C4-2B (cell line): ENCODE results near the gene HOXA10.

Experiments used
- H3K27ac ChIP-seq: fragments of 450-650 bp; 2 replicates; pipeline ENCODE4 v1.5.1; 2017
- CTCF ChIP-seq: fragments of 450-650 bp; conservative IDR thresholded peaks from 2 replicates; pipeline ENCODE4 v1.5.1; 2017; ENCODE audit warnings: mild to moderate bottlenecking
- ZFX ChIP-seq: fragments of 450-650 bp; IDR thresholded peaks from 2 replicates; pipeline ENCODE4 v1.6.1; 2017

HOXA10 gene

DNA sequence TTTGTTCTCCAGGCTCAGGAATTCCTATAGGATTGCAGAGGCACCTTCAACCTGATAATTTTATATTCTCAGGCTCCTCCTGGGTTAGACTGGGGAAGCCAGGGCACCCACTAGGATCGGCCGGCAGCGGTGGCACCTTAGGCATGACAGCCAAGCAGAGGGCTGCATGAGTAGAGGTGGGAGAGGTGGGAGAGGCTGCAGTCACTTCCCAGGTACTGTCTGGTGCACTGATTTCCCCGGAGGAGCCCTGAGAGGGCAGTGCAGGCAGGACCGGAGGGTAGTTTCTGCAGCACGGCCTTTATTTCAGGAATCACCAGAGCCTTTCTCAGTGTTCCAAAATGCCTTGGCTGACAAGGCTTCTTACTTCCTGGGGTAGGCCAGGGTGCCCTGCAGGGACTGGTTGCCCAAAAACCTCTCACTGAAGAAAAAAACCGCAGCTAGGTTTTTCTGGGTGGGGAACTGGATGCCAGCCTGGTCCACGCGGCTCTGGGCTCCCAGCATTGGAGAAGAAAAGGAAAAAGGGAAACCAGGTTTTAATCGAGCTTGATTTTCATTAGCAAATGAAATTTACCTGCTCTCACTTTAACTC is 29.3 kb upstream of the HOXA10 start:
- TF ChIP-seq CTCF (no peak), ZFX (no peak)
- H3K27ac ChIP-seq, result no peak overlapping the region

- H3K27ac ChIP-seq, result no peak overlapping the region
- TF ChIP-seq ZFX (no peak), CTCF (no peak)
Observed at GRCh38 chr7:27202862-27203134, 28.7 kb upstream of the HOXA10 start.

DNA sequence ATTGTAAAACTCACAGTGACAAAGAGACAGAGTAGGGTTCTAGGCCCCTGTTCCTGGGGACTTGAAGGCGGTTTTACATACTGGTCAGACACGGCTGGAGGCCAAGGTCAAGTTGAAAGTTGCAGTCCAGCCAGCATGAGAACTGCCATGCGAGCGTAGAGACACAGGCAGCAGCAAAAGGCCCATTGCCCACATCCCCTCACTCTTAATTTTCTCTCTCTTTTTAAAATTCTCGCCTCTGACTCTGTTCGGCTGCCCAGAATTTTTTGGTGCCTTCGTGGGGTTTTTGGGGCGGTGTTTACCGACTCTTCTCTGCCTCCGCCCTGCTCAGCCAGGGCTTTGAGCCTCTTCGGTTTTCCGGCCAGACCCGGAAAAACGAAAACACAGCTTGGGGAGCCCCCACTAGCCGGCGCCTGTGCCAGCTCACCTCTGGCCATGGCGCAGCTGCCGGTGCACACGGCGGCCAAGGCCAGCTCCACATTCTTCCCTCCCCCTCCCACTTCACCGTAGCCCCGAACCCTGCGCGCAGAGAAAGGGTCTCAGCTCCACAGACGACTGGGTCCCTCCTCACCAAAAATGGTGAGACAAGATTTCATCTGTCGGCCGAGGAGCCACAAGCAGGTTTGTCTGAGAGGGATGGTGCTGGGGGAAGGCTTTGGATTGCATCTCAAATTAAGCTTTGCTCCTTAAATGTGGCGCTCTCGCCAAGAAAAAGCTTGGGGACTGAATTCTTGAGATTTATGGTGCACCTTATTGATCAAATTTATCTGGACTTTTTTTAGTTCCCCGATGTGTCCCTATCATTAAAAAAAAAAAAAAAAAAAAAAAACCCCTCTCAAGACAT is 28.1 kb upstream of the HOXA10 start:
- no peak overlapping the region for H3K27ac ChIP-seq
- no peak for TF ChIP-seq CTCF
- no peak for TF ChIP-seq ZFX

DNA sequence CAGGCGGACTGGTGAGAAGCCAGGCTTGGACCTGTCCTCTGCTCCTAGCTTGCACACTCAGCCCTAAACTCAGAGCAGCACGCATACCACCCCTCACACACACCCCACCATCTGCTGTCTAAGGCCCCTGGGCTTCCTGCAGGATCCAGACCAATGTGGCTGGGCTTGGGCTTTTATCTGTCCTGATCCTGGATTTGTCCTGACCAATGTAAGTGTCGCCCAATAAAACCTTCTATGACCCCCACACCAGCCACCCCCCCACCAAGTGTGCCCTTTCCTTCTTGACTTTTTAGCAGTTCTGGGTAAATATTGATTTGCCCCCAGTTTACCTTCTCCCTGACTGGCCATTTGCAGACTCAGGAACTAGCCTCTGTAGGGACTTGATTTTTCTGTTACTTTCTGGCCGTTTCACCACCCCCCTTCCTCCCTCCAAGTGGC is 27.5 kb upstream of the HOXA10 start:
- no peak overlapping the region for H3K27ac ChIP-seq
- TF ChIP-seq CTCF, result no peak
- TF ChIP-seq ZFX, result no peak

GRCh38 chr7:27200761-27201579 is 26.9 kb upstream of the HOXA10 start:
- TF ChIP-seq CTCF, result no peak
- no peak for TF ChIP-seq ZFX
- no peak overlapping the region for H3K27ac ChIP-seq

DNA sequence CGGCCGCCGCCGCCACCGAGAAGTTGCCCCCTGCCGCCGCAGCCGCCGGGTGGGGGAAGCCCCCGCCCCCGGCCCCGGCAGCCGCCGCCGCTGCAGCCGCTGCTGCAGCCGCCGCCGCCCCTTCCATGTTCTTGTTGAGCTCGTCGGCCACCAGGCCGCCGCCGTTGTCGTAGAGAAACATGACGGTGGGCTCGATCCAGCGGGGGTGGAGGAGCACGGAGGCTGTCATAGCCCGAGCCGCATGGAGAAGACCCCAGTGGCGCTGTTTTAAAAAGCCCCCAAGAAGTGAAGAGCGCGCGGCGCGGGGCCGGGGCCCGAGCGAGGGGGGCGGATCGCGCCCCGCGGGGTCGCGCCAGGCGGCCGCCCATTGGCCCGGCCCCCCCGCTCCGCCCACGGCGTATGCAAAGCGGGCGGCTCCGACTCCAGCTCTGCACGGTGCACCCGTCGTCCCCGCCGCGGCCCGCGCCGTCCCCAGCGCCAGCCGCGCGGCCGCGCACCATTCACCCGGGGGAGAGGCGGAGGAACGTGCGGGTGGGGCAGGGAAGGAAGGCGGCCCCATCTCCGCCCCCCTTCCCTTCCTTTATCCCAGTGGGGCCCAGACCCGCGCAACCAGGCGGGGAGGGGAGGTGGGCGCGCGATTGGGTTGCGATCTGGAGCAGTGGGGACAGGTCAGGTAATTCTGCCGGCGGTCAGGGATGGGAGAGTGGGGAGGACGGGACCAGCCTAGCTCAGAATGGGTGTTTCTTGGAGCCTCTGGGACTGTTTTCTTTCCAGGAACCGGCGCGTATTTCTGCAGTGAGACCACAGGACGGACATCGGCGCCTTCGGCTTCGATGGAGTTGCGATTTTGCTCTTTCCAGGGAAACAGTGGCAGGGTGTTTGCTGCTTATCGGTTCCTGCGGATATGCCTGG is 26.0 kb upstream of the HOXA10 start, which contains the start of gene HOXA13:
Gene HOXA13 (minus strand): TSS at position 243 of the 912 bp plus-strand sequence. CDS start 14 bp downstream, at position 229.
- TF ChIP-seq ZFX (no peak), CTCF (no peak)
- peak within 1 kb of the TSS; percentile 29; the same call in 1 of the 2 replicates for H3K27ac ChIP-seq
